GM19240 (cell line): ENCODE data around the gene XRRA1.
"Not testable (repeated sequence)": the region's sequence is repeated elsewhere in the genome, so short reads cannot be mapped to it uniquely, and the experiment has no call there.

Source experiments
- DNase-seq: peaks from one replicate; pipeline ENCODE4 v3.0.0; 2011; ENCODE audit warnings: low spot score; ENCODE audit not compliant: insufficient read length

Gene XRRA1

GRCh38 chr11:74902342-74902741, 46.5 kb downstream of the XRRA1 start:
- no peak for DNase-seq

- DNase-seq, result no peak
Observed at GRCh38 chr11:74896311-74896710, 52.6 kb downstream of the XRRA1 start.

- no peak for DNase-seq
Observed at GRCh38 chr11:74895340-74896116, 53.4 kb downstream of the XRRA1 start.

GRCh38 chr11:74893015-74893414, 55.9 kb downstream of the XRRA1 start:
- DNase-seq, result not testable (repeated sequence)

- DNase-seq, result no peak
Observed at GRCh38 chr11:74877132-74877531, 71.8 kb downstream of the XRRA1 start.

GRCh38 chr11:74871037-74871436, 77.9 kb downstream of the XRRA1 start:
- DNase-seq, result no peak

GRCh38 chr11:74870485-74870884, 78.4 kb downstream of the XRRA1 start:
- peak; percentile 30 for DNase-seq

GRCh38 chr11:74866557-74866956, 82.3 kb downstream of the XRRA1 start:
- DNase-seq, result no peak

- DNase-seq, result no peak
Observed at GRCh38 chr11:74863410-74863809, 85.5 kb downstream of the XRRA1 start.

- DNase-seq, result no peak
Observed at GRCh38 chr11:74860743-74861142, 88.1 kb downstream of the XRRA1 start.

GRCh38 chr11:74853223-74853622, 95.7 kb downstream of the XRRA1 start:
- DNase-seq, result no peak

- DNase-seq, result no peak
Observed at GRCh38 chr11:74849525-74850391, 99.1 kb downstream of the XRRA1 start.

GRCh38 chr11:74847895-74848294, 101.0 kb downstream of the XRRA1 start:
- no peak for DNase-seq

- no peak for DNase-seq
Observed at GRCh38 chr11:74847395-74847794, 101.5 kb downstream of the XRRA1 start.

GRCh38 chr11:74846770-74847169, 102.1 kb downstream of the XRRA1 start:
- no peak for DNase-seq

- DNase-seq, result no peak
Observed at GRCh38 chr11:74845978-74846517, 102.8 kb downstream of the XRRA1 start.

- no peak for DNase-seq
Observed at GRCh38 chr11:74844865-74845264, 104.0 kb downstream of the XRRA1 start.

GRCh38 chr11:74844072-74844471, 104.8 kb downstream of the XRRA1 start:
- DNase-seq, result no peak

GRCh38 chr11:74842967-74843366, 105.9 kb downstream of the XRRA1 start:
- no peak for DNase-seq

- DNase-seq, result no peak
Observed at GRCh38 chr11:74840486-74840885, 108.4 kb downstream of the XRRA1 start.

- no peak for DNase-seq
Observed at GRCh38 chr11:74839971-74840370, 108.9 kb downstream of the XRRA1 start.

GRCh38 chr11:74839446-74839845, 109.4 kb downstream of the XRRA1 start:
- no peak for DNase-seq
